ENCODE measurements around the gene TMEM208.

TMEM208 gene

DNA sequence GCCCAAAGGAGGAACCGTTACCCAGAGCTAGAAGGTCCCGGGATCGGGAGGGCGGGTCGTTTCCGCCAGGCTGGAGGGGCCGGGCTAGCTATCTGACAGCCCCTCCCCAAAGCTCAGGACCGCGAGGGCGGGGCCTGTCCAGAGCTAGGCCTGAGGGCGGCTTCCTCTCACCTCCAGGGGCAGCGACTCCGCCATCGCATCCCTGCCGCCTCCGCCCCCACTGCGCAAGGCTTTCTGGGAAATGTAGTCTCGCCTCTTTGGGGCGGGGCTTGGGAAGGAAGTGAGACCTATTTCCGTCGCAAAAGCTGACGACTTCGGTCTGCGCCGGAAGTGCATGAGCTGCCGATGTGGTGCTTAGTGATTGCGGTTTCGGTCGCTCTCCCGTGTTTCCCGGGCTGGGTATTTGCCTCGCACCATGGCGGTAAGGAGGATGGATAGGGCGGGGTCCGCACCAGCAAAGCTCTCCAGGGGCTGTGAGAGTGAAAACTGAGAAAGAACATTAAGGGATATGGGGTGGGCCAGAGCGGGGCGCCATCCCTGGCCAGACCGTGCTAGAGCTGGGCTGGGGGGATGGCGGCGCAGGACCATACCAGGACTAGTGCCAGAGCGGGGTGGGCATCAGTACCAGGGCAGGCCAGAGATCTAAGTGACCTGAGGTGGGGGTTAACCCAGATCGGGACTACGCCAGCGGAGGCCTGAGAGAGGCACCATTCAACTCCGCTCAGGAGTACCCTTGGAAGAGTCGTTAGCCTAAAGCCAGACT, at the start of gene TMEM208:
Gene TMEM208 (plus strand): TSS at position 327 of the 763 bp plus-strand sequence. CDS start 89 bp downstream, at position 416.
- Mint-ChIP-seq H3K4me3 (peak within 1 kb of the TSS; percentile 100), H3K9me3 (no peaks in the 10 kb centered on the region), H3K36me3 (ENCODE audit: insufficient read depth) (peaks cover 18% of the 10 kb centered on the region), H3K27me3 (no peaks in the 10 kb centered on the region), H3K27ac (ENCODE audit: low read depth) (peak within 1 kb of the TSS; percentile 98), H3K4me1 (peaks cover 34% of the 10 kb centered on the region)
- ATAC-seq (replicated peaks; ENCODE audit: extremely low read depth, poor library complexity, severe bottlenecking) = peak; percentile 93
- peak; percentile 97 to 99 for DNase-seq (ENCODE audit: low spot score in 2 of 2)

- peaks cover 32% of the 10 kb centered on the region for H3K4me1 Mint-ChIP-seq
- no peaks in the 10 kb centered on the region for H3K9me3 Mint-ChIP-seq
- DNase-seq (ENCODE audit: low spot score in 2 of 2) (no peak), ATAC-seq (replicated peaks; ENCODE audit: extremely low read depth, poor library complexity, severe bottlenecking) (peak; percentile 64)
- H3K4me3 Mint-ChIP-seq = peak overlapping the region; percentile 69
- H3K27me3 Mint-ChIP-seq = no peaks in the 10 kb centered on the region
- H3K27ac Mint-ChIP-seq (ENCODE audit: low read depth) = no peak overlapping the region
- H3K36me3 Mint-ChIP-seq (ENCODE audit: insufficient read depth) = peaks cover 6% of the 10 kb centered on the region
Observed at GRCh38 chr16:67177743-67178699, 48.9 kb upstream of the TMEM208 start.

DNA sequence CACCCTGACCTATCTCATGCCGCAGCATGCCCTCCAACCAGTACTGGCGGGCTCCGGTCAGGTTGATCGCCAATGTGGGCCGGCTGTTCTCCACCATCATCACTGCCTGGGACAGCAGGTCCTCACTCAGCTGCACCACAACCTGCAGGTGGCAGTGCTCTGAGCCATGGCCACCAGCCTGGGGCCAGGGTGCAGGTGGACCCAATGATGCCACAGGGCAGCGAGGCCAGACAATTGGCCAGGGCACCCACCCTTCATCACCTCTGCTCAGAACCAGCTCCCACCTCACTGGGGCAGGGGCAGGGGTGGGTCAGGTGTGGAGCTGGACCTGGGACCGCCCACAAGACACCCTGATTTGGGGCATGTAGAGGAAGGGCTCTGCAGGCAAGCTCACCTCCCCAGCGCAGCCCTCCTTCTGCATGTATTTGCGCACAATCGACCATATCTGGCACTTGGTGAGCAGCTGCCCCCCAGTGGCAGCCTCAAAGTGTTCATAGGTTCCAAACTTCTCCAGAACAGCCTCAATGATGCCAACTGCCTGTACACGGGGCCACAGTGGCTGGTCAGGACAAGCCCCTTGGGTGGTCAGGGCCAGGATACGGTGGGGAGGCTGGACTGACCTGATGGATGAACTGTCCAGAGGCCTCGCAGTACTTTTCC, 47.4 kb upstream of the TMEM208 start:
- ATAC-seq (replicated peaks; ENCODE audit: extremely low read depth, poor library complexity, severe bottlenecking) (no peak), DNase-seq (ENCODE audit: low spot score in 2 of 2) (no peak)
- H3K36me3 Mint-ChIP-seq (ENCODE audit: insufficient read depth) = peaks cover 1% of the 10 kb centered on the region
- peaks cover 20% of the 10 kb centered on the region for H3K4me1 Mint-ChIP-seq
- no peaks in the 10 kb centered on the region for H3K9me3 Mint-ChIP-seq
- no peaks in the 10 kb centered on the region for H3K27me3 Mint-ChIP-seq
- H3K4me3 Mint-ChIP-seq = no peak overlapping the region
- H3K27ac Mint-ChIP-seq (ENCODE audit: low read depth) = no peak overlapping the region

DNA sequence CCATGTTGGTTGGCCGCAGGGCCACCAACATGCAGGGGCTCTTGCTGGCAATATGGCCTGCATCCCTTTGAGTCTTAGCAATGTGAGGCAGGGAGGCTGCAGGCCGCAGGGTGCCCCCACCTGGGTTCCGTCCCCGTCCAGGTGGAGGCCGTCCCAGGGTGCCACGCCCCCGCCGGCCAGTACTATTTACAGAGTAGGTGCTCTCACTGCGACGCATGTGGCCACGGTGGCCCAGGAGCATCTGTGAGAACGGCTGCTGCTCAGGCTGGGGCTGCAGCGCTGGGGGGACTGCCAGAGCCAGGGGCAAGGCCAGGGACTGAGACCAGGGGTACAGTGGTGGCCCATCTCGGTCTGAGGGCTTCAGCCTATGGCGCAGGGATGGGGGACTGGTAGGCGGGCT, 46.8 kb upstream of the TMEM208 start:
- H3K4me1 Mint-ChIP-seq = peaks cover 27% of the 10 kb centered on the region
- no peak for ATAC-seq (replicated peaks; ENCODE audit: extremely low read depth, poor library complexity, severe bottlenecking)
- H3K36me3 Mint-ChIP-seq (ENCODE audit: insufficient read depth) = peaks cover 2% of the 10 kb centered on the region
- no peak overlapping the region for H3K4me3 Mint-ChIP-seq
- no peak for DNase-seq (ENCODE audit: low spot score in 2 of 2)
- no peaks in the 10 kb centered on the region for H3K27me3 Mint-ChIP-seq
- H3K27ac Mint-ChIP-seq (ENCODE audit: low read depth) = no peak overlapping the region
- H3K9me3 Mint-ChIP-seq = no peaks in the 10 kb centered on the region

DNA sequence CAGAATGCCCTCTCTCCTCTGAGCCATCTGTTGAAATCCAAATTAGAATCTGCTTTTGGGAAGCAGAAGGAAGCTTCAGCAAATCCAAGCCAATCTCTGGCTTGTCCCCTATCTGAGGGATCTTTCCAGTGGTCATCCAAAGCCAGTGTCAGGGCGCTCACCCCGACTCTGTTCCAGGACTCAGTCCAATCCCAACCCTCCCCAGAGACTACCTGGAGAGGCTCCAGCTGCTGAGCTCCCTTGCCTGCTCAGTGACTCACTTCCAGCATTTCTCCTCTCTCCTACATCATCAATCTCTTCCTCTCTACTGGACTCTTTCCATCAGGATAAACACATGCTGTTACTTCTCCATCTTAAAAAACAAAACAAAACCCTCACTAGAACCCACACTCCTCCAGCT, 45.6 kb upstream of the TMEM208 start:
- ATAC-seq (replicated peaks; ENCODE audit: extremely low read depth, poor library complexity, severe bottlenecking) (no peak), DNase-seq (ENCODE audit: low spot score in 2 of 2) (no peak)
- Mint-ChIP-seq H3K27me3 (no peaks in the 10 kb centered on the region), H3K4me3 (no peak overlapping the region), H3K9me3 (no peaks in the 10 kb centered on the region), H3K27ac (ENCODE audit: low read depth) (no peak overlapping the region), H3K36me3 (ENCODE audit: insufficient read depth) (peaks cover 4% of the 10 kb centered on the region), H3K4me1 (peaks cover 32% of the 10 kb centered on the region)

GRCh38 chr16:67182288-67182687, 44.6 kb upstream of the TMEM208 start:
- Mint-ChIP-seq H3K4me1 (peaks cover 30% of the 10 kb centered on the region), H3K9me3 (no peaks in the 10 kb centered on the region), H3K36me3 (ENCODE audit: insufficient read depth) (peaks cover 4% of the 10 kb centered on the region), H3K27me3 (no peaks in the 10 kb centered on the region), H3K4me3 (no peak overlapping the region), H3K27ac (ENCODE audit: low read depth) (no peak overlapping the region)
- ATAC-seq (replicated peaks; ENCODE audit: extremely low read depth, poor library complexity, severe bottlenecking) (no peak), DNase-seq (ENCODE audit: low spot score in 2 of 2) (no peak)

GRCh38 chr16:67183284-67183626, 43.7 kb upstream of the TMEM208 start:
- Mint-ChIP-seq H3K9me3 (no peaks in the 10 kb centered on the region), H3K4me1 (peaks cover 20% of the 10 kb centered on the region), H3K4me3 (no peak overlapping the region), H3K27me3 (no peaks in the 10 kb centered on the region), H3K27ac (ENCODE audit: low read depth) (no peak overlapping the region), H3K36me3 (ENCODE audit: insufficient read depth) (peaks cover 3% of the 10 kb centered on the region)
- DNase-seq (ENCODE audit: low spot score in 2 of 2) (no peak), ATAC-seq (replicated peaks; ENCODE audit: extremely low read depth, poor library complexity, severe bottlenecking) (no peak)

DNA sequence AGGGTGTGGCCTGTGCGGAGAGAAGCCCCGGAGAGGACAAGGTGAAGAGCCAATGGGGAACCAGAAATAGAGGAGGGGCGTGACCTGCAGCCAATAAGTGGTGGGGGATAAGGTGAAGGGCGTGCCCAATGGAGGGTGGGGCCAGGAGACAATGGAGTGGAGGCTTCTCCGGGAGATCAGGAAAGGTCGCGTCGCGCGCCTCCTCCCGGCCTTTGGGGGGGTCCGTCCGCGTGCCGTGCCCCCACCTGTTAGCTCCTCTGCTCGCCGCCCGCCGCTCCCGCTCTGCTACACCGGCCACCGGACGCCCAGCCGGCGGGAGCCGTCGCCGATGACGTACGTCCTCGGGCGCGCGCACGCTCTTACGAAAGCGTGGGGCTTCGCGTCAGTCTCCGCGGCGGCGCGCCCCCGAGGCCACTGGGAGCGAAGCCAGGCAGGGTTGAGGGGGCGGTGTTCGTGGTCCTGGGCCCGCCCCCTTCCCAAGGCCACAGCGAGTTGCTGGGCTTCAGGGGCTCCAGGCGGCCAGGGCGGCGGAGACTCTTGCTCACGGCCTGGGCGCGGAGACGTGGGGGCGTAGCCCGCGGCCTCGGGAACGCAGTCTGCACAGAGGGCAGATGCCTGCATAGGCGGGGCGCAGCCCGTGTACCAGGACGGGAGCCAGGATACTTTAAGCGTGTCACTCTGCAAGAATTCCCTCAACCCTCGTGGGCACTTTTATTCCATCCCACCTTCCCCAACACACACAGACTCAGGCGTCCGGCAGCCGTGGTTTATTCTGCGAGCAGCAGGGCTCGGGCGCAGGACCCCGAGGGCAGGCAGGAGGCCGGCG, 43.1 kb upstream of the TMEM208 start, which contains the start of gene MATCAP1:
Gene MATCAP1 (minus strand): TSS at position 337 of the 826 bp plus-strand sequence. CDS start 3,353 bp downstream, outside the sequence.
- Mint-ChIP-seq H3K36me3 (ENCODE audit: insufficient read depth) (peaks cover 3% of the 10 kb centered on the region), H3K27me3 (no peaks in the 10 kb centered on the region), H3K4me1 (peaks cover 15% of the 10 kb centered on the region), H3K4me3 (no peak within 1 kb of the TSS), H3K27ac (ENCODE audit: low read depth) (peak within 1 kb of the TSS; percentile 70), H3K9me3 (no peaks in the 10 kb centered on the region)
- ATAC-seq (replicated peaks; ENCODE audit: extremely low read depth, poor library complexity, severe bottlenecking) (peak; percentile 95), DNase-seq (ENCODE audit: low spot score in 2 of 2) (peak; percentile 79 to 92)

GRCh38 chr16:67184453-67184994, 42.4 kb upstream of the TMEM208 start:
- ATAC-seq (replicated peaks; ENCODE audit: extremely low read depth, poor library complexity, severe bottlenecking) (no peak), DNase-seq (ENCODE audit: low spot score in 2 of 2) (no peak)
- peaks cover 12% of the 10 kb centered on the region for H3K4me1 Mint-ChIP-seq
- no peak overlapping the region for H3K4me3 Mint-ChIP-seq
- H3K9me3 Mint-ChIP-seq = no peaks in the 10 kb centered on the region
- peak overlapping the region; percentile 70 for H3K27ac Mint-ChIP-seq (ENCODE audit: low read depth)
- H3K27me3 Mint-ChIP-seq = no peaks in the 10 kb centered on the region
- H3K36me3 Mint-ChIP-seq (ENCODE audit: insufficient read depth) = peaks cover 3% of the 10 kb centered on the region

DNA sequence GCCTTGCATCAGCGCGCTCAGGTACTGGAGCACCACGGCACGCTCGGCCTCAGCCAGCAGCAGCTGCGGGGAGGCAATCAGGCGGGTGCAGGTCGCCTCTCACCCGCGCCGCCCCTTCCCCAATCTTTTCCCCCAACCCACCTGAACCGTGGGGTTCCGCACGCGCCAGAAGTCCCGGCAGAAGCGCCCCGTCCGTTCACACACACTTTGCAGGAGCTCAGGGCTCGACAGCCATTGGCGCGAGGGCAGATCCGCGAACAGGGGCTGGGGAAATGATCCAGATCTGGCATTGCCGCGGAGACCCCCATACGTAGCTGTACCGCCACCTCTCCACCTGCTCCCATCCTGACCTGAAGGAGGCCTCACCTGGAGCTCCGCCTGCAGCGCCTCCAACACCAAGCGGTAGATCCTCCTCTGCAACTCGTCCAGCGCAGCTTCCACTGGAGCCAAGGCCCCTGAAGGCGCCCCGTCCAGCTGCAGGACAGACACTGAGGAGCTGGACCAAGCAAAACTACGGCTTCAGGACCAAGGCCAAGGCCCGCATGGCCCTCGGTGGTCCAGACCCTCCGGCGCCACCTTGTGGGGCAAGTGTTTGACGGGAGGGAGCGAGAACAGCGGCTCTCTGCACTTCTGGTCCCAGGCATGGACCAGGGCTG, 41.8 kb upstream of the TMEM208 start:
- Mint-ChIP-seq H3K4me3 (no peak overlapping the region), H3K9me3 (no peaks in the 10 kb centered on the region), H3K36me3 (ENCODE audit: insufficient read depth) (peaks cover 3% of the 10 kb centered on the region), H3K4me1 (peaks cover 12% of the 10 kb centered on the region), H3K27ac (ENCODE audit: low read depth) (peak overlapping the region; percentile 70), H3K27me3 (no peaks in the 10 kb centered on the region)
- DNase-seq (ENCODE audit: low spot score in 2 of 2) = peak; percentile 74 to 79
- ATAC-seq (replicated peaks; ENCODE audit: extremely low read depth, poor library complexity, severe bottlenecking) = peak; percentile 18

- peaks cover 12% of the 10 kb centered on the region for H3K4me1 Mint-ChIP-seq
- H3K4me3 Mint-ChIP-seq = no peak overlapping the region
- no peaks in the 10 kb centered on the region for H3K9me3 Mint-ChIP-seq
- no peak for DNase-seq (ENCODE audit: low spot score in 2 of 2)
- no peak for ATAC-seq (replicated peaks; ENCODE audit: extremely low read depth, poor library complexity, severe bottlenecking)
- H3K27me3 Mint-ChIP-seq = no peaks in the 10 kb centered on the region
- peak overlapping the region; percentile 70 for H3K27ac Mint-ChIP-seq (ENCODE audit: low read depth)
- peaks cover 3% of the 10 kb centered on the region for H3K36me3 Mint-ChIP-seq (ENCODE audit: insufficient read depth)
Observed at GRCh38 chr16:67185651-67186134, 41.2 kb upstream of the TMEM208 start.

Data from central memory CD8-positive, alpha-beta T cell (primary cell).